ENCODE data around the gene DGCR8.
A peak's percentile ranks its signal among the peaks of the same experiment; 100 is the strongest.

DGCR8 gene

GRCh38 chr22:20148414-20148813 lies 68.4 kb downstream of the DGCR8 start:
- no peak for TF ChIP-seq CTCF (conservative IDR thresholded peaks at IDR 0.05; ENCODE audit: low read depth, low read length)
- no peak overlapping the region for H3K4me3 ChIP-seq (ENCODE audit: low read depth, low read length)
- no peak for DNase-seq (ENCODE audit: low read depth)

- no peak for TF ChIP-seq CTCF (conservative IDR thresholded peaks at IDR 0.05; ENCODE audit: low read depth, low read length)
- no peak for DNase-seq (ENCODE audit: low read depth)
- H3K4me3 ChIP-seq (ENCODE audit: low read depth, low read length), result no peak overlapping the region
These were observed 69.5 kb downstream of the DGCR8 start for GRCh38 chr22:20149257-20150250.

GRCh38 chr22:20150381-20151275 lies 70.6 kb downstream of the DGCR8 start, which contains the start of gene CCDC188:
CCDC188 (minus strand) TSS chr22:20151055; CDS start chr22:20150986, 69 bp downstream.
- DNase-seq (ENCODE audit: low read depth), result no peak
- H3K4me3 ChIP-seq (ENCODE audit: low read depth, low read length), result no peak within 1 kb of the TSS
- no peak for TF ChIP-seq CTCF (conservative IDR thresholded peaks at IDR 0.05; ENCODE audit: low read depth, low read length)

- TF ChIP-seq CTCF (conservative IDR thresholded peaks at IDR 0.05; ENCODE audit: low read depth, low read length), result no peak
- DNase-seq (ENCODE audit: low read depth), result no peak
- H3K4me3 ChIP-seq (ENCODE audit: low read depth, low read length), result no peak overlapping the region
These were observed 71.2 kb downstream of the DGCR8 start for GRCh38 chr22:20151276-20151588.

- no peak for DNase-seq (ENCODE audit: low read depth)
- no peak for TF ChIP-seq CTCF (conservative IDR thresholded peaks at IDR 0.05; ENCODE audit: low read depth, low read length)
- H3K4me3 ChIP-seq (ENCODE audit: low read depth, low read length), result no peak overlapping the region
These were observed 72.4 kb downstream of the DGCR8 start for GRCh38 chr22:20152464-20152890.

- H3K4me3 ChIP-seq (ENCODE audit: low read depth, low read length), result no peak overlapping the region
- DNase-seq (ENCODE audit: low read depth), result peak; percentile 22
- TF ChIP-seq CTCF (conservative IDR thresholded peaks at IDR 0.05; ENCODE audit: low read depth, low read length), result peak; percentile 10
These were observed 73.9 kb downstream of the DGCR8 start for GRCh38 chr22:20153945-20154344.

All from choroid plexus epithelial cell (primary cell).